Activated CD4-positive, CD25-positive, alpha-beta regulatory T cell treated with anti-CD3 and anti-CD28 coated beads, Interleukin-2, amount 50 U/mL, for 16 hours (primary cell): ENCODE results near the gene YBX3.
A peak's percentile ranks its signal among the peaks of the same experiment; 100 is the strongest.
"Not testable (repeated sequence)": the region's sequence is repeated elsewhere in the genome, so short reads cannot be mapped to it uniquely, and the experiment has no call there.

Experiments
- DNase-seq: peaks from one replicate; pipeline ENCODE4 v3.0.0-alpha.2; 2020; ENCODE audit warnings: low read depth, low spot score

The YBX3 gene

DNA sequence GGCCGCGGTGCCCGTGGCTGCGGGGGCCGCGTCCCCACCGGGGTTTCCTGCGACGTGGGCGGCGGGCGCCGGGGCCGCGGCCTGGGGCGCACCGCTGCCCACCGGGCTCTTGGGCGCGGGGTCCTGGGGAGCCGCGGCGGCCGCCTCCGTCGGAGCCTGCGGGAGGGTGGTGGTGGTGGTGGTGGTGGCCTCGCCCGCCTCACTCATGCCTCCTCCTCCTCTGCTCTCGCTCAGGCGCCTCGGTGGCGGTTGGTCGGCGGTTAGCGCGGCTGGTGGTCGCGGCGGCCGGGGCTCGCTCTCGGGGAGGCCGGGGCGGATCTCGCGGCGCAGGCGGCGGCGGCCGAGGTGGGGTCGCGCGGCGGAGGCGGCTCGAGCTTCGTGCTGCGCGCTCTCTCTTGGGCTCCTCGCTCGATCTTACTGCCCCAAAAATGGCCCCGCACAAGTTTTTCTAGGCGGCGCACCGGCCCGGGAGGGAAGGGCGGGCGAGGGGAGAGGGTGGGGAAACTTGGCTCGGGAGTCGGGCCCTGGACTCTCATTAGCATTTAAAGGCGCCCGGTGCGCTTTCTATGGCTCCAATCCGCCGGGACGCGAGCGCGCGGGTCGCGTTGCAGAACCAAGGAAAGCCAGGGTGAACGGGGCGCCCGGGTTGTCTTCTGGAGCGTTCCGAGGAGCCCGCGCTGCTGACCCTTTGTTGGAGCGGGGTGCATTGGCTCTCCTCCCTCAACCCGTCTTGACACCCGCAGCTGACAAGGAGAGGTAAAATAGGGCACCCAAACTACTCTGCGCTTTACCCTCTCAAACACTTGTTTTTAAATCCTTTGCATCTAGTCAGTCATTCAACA, at the start of gene YBX3:
YBX3 (minus strand) TSS at position 419 of the 842 bp plus-strand sequence; CDS start at position 207, 212 bp downstream.
- no peak for DNase-seq

GRCh38 chr12:10771132-10771733, 48.1 kb upstream of the YBX3 start:
- no peak for DNase-seq

DNA sequence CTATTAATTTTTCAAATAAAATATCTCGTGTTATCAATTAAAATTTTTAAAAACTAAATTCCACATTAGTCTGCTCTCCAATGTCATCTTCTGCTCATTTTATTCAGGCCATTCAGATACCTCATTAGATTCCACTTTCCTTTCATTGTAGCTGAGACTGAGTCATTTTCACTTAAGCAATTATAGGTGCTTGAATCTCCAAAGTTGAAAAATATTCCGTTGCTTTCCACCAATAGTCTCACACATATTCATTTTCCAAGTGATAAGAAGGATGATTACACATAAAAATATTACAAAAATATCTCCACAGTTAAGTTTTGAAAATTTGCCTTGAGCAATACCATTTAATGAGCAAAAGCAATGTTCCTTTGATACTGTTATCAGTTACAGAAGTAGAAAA, 36.5 kb upstream of the YBX3 start:
- no peak for DNase-seq

GRCh38 chr12:10756194-10756593, 33.1 kb upstream of the YBX3 start:
- no peak for DNase-seq

DNA sequence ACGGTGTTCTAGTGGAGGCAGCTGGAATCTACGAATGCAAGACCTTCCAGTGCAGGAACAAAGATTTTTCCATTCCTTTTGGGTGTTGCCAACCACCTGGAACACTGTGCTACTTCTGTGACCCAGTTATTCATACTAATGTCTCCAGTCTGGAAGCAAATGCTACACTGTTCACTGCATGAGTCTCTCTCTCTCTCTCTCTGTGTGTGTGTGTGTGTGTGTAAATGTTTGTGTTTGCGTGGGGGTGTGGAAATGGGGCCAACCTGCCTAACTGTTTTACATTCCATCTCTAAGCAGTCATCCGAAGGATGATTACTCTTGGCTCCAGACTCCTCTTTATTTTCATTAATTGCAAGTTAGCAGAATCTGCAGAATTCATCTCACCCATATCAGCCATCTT, 29.9 kb upstream of the YBX3 start:
- no peak for DNase-seq

DNA sequence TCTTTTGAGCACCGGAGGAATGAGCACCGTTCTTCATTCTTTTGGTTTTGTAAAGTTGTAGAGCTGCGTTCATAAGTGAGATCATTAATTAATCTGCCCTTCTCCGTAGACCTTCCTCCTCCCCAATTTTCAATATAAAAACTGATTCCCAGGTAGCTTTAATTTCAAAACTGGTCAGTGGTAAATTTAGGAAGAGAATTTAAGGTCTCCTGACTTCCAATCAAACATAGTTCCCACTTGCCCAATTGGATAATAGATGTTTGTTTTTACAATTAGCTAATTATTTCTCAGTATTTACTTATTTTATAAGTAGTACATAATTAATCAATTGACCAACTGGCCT, 27.2 kb upstream of the YBX3 start:
- DNase-seq = no peak

- peak; percentile 31 for DNase-seq
Observed at GRCh38 chr12:10749700-10750384, 26.7 kb upstream of the YBX3 start.

GRCh38 chr12:10747730-10748129, 24.6 kb upstream of the YBX3 start:
- no peak for DNase-seq

DNA sequence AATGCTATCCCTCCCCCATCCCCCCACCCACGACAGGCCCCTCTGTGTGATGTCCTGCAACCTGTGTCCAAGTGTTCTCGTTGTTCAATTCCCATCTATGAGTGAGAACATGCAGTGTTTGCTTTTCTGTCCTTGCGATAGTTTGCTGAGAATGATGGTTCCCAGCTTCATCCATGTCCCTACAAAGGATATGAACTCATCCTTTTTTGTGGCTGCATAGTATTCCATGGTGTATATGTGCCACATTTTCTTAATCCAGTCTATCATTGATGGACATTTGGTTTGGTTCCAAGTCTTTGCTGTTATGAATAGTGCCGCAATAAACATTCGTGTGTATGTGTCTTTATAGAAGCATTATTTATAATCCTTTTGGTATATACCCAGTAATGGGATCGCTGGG, 20.3 kb upstream of the YBX3 start:
- DNase-seq = not testable (repeated sequence)

DNA sequence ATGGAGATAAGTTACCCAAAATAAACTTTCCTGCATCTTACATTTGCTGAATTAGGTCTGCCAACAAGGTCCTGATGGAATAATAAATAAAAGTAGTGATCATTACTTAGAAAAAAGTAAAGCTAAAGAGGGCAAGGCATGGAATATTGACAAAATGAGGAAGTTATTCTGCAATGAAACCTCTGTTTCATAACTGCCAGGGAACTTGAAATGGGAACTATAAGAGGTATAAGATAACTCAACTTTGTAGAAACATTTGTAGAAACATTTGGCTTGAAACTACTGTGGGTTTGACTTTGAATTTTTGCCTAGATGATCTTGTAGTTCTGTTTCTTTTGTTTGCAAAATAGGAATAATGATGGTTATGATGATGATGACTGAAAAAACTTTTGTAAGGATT, 18.7 kb upstream of the YBX3 start:
- DNase-seq = no peak

- no peak for DNase-seq
Observed at GRCh38 chr12:10740182-10740581, 17.1 kb upstream of the YBX3 start.

DNA sequence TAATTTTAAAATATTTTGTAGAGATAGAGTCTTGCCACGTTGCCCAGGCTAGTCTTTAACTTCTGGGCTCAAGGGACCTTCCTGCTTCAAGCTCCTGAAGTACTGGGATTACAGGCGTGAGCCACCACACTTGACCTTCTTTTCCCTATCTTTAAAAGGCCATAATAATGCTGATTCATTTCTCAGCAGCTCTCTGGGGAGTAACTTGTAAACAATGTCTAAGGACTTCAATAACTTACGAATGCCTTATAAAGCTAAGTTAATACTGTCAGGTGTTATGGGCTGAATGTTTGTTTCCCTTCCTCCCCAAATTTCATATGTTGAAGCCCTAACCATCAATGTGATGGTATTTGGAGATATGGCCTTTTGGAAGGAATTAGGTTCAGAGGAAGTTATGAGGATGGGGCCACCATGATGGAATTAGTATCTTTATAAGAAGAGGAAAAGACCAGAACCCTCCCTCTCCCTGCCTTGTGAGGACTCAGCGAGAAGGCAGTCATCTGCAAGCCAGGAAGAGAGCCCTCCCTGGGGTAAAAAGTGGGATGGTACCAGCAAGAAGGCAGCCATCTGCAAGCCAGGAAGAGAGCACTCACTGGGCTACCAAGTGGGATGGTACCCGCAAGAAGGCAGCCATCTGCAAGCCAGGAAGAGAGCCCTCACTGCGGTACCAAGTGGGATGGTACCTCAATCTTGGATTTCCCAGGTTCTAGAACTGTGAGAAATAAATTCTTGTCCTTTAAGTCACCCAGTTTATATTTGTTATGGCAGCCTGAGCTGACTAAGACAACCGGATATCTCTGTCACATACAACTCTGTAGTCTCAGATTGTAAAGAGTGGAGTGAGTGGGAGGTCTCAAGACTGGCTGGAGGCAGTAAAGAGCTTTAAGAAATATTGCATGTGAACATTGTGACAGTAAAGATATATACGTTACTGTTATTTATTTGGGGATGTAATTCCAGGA, 16.3 kb upstream of the YBX3 start:
- no peak for DNase-seq

DNA sequence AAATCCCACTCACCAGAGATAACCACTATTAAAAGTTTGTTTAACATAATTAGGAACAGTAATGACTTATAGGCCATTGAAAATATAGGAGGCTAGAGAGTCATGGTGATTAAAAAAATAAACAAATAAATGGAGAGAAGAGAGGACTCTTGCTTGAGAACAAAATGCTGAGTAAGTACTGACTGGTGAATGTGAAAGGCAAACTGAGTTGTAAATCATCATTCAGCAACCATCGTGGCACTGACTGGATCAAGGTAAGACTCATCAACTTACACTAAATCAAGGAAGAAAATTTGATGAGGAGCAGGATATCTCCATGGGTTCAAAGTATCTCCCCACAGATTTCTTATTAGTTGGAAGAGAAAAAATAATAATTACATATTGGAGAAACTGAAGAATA, 14.1 kb upstream of the YBX3 start:
- no peak for DNase-seq

GRCh38 chr12:10736463-10736862, 13.3 kb upstream of the YBX3 start:
- DNase-seq = no peak

DNA sequence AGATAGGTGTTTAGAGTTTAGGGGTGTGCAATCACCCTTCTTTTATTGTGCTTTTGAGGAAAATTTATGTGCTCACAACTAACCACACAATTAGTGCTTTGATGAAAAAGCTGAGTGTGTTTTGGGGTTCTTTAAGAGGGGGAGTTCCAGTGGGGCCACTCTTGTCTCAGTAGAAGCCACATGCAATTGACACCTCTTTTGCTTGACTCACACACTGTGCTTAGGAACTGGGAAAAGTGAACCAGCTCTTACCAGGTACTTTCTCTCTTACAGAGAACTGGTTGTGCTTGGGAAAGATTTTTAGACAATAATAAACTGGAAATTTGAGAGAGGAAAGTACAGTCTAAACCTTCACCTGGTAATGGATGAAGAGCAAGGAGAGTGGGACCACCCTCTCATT, 12.3 kb upstream of the YBX3 start:
- DNase-seq = no peak

- no peak for DNase-seq
Observed at GRCh38 chr12:10732549-10732948, 9.4 kb upstream of the YBX3 start.

DNA sequence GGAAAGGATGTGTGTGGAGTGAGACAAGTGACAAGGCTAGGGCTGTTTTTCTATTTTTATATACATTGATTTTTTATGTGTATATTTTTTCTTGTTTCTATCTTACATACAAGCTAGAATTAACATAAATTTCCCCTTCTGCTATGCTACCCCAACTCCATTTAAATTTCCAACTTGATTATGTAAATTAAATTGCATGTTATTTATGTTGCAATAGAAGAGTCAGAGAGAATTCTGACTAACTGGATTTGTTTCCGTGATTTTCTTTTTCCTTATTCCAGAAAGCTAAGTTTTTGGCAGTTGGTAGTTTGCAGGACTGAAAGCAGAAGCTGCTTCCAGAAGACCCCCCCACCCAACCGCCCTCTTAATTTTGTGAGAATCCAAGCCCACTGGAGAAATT, 8.9 kb upstream of the YBX3 start:
- DNase-seq = no peak

GRCh38 chr12:10730559-10730958, 7.4 kb upstream of the YBX3 start:
- no peak for DNase-seq

- DNase-seq = no peak
Observed at GRCh38 chr12:10728091-10728490, 5.0 kb upstream of the YBX3 start.

DNA sequence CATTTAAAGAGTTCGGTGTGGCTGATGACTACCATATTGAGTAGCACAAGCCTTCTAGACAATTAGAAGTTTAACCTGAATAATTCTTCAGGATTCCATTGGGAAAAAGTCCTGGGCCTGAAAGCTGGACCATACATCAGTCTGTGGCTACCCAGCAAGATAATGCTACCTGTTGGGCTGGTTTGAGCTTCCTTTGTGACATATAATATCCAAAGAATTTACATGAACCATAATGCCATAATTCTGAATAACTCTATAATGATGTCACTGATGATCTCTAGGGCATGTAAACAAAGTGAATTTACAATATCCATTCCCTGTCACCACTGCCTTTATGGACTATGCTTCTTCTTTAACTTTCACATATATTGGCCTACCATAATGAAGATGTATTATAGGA, 3.8 kb upstream of the YBX3 start:
- no peak for DNase-seq

- no peak for DNase-seq
Observed at GRCh38 chr12:10725003-10725402, 1.9 kb upstream of the YBX3 start.

DNA sequence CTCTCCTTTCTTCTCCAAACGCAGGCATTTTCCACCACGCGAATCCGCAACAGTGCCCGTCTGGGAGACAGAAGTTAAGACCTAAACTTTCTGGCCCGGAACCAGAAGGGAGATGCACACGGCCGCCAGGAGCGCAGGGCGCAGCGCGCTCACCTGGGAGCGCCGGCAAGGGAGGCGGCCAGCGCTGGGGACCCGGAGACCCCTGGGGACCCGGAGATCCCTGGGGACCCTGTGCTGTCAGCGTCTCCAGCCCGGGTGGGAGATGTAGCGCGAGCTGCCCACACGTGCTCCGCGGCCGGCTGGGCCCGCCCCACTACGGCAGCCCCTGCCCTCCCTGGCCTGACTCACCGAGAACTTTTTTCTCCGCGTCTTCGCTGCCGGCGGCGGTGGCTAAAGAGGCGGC, 620 bp downstream of the YBX3 start:
- DNase-seq = no peak
